ENCODE data around the gene NR6A1.

NR6A1 gene

GRCh38 chr9:124490004-124490403 is 281.1 kb downstream of the NR6A1 start:
- Mint-ChIP-seq H3K9me3 (no peaks in the 10 kb centered on the region), H3K4me1 (no peaks in the 10 kb centered on the region), H3K27ac (no peak overlapping the region), H3K36me3 (no peaks in the 10 kb centered on the region), H3K4me3 (no peak overlapping the region)
- ATAC-seq (no peak), DNase-seq (ENCODE audit: low spot score in 2 of 2) (no peak)

- H3K4me3 Mint-ChIP-seq = no peak overlapping the region
- no peaks in the 10 kb centered on the region for H3K9me3 Mint-ChIP-seq
- no peaks in the 10 kb centered on the region for H3K4me1 Mint-ChIP-seq
- no peaks in the 10 kb centered on the region for H3K36me3 Mint-ChIP-seq
- no peak for DNase-seq (ENCODE audit: low spot score in 2 of 2)
- ATAC-seq = no peak
- no peak overlapping the region for H3K27ac Mint-ChIP-seq
These were observed 281.9 kb downstream of the NR6A1 start for GRCh38 chr9:124489222-124489621.

GRCh38 chr9:124488641-124489210 is 282.4 kb downstream of the NR6A1 start:
- ATAC-seq (no peak), DNase-seq (ENCODE audit: low spot score in 2 of 2) (no peak)
- Mint-ChIP-seq H3K36me3 (no peaks in the 10 kb centered on the region), H3K4me3 (no peak overlapping the region), H3K9me3 (no peaks in the 10 kb centered on the region), H3K27ac (no peak overlapping the region), H3K4me1 (no peaks in the 10 kb centered on the region)

- no peaks in the 10 kb centered on the region for H3K36me3 Mint-ChIP-seq
- H3K4me1 Mint-ChIP-seq = no peaks in the 10 kb centered on the region
- H3K27ac Mint-ChIP-seq = no peak overlapping the region
- DNase-seq (ENCODE audit: low spot score in 2 of 2) (no peak), ATAC-seq (no peak)
- no peaks in the 10 kb centered on the region for H3K9me3 Mint-ChIP-seq
- no peak overlapping the region for H3K4me3 Mint-ChIP-seq
These were observed 283.6 kb downstream of the NR6A1 start for GRCh38 chr9:124487260-124488182.

- H3K4me1 Mint-ChIP-seq = no peaks in the 10 kb centered on the region
- H3K36me3 Mint-ChIP-seq = no peaks in the 10 kb centered on the region
- DNase-seq (ENCODE audit: low spot score in 2 of 2) = no peak
- no peaks in the 10 kb centered on the region for H3K9me3 Mint-ChIP-seq
- ATAC-seq = no peak
- H3K4me3 Mint-ChIP-seq = no peak overlapping the region
- H3K27ac Mint-ChIP-seq = no peak overlapping the region
These were observed 284.3 kb downstream of the NR6A1 start for GRCh38 chr9:124486778-124487259.

GRCh38 chr9:124485936-124486335 is 285.2 kb downstream of the NR6A1 start:
- Mint-ChIP-seq H3K9me3 (no peaks in the 10 kb centered on the region), H3K4me3 (no peak overlapping the region), H3K4me1 (no peaks in the 10 kb centered on the region), H3K27ac (no peak overlapping the region), H3K36me3 (no peaks in the 10 kb centered on the region)
- no peak for DNase-seq (ENCODE audit: low spot score in 2 of 2)
- ATAC-seq = no peak

- H3K27ac Mint-ChIP-seq = no peak overlapping the region
- DNase-seq (ENCODE audit: low spot score in 2 of 2) = no peak
- H3K4me3 Mint-ChIP-seq = no peak overlapping the region
- H3K36me3 Mint-ChIP-seq = no peaks in the 10 kb centered on the region
- no peaks in the 10 kb centered on the region for H3K9me3 Mint-ChIP-seq
- no peak for ATAC-seq
- H3K4me1 Mint-ChIP-seq = no peaks in the 10 kb centered on the region
These were observed 285.9 kb downstream of the NR6A1 start for GRCh38 chr9:124485201-124485600.

GRCh38 chr9:124483481-124483880 is 287.6 kb downstream of the NR6A1 start:
- ATAC-seq = no peak
- no peaks in the 10 kb centered on the region for H3K4me1 Mint-ChIP-seq
- no peaks in the 10 kb centered on the region for H3K36me3 Mint-ChIP-seq
- H3K27ac Mint-ChIP-seq = no peak overlapping the region
- DNase-seq (ENCODE audit: low spot score in 2 of 2) = no peak
- no peaks in the 10 kb centered on the region for H3K9me3 Mint-ChIP-seq
- H3K4me3 Mint-ChIP-seq = no peak overlapping the region

GRCh38 chr9:124482431-124483031 is 288.6 kb downstream of the NR6A1 start:
- no peaks in the 10 kb centered on the region for H3K36me3 Mint-ChIP-seq
- H3K27ac Mint-ChIP-seq = no peak overlapping the region
- ATAC-seq (no peak), DNase-seq (ENCODE audit: low spot score in 2 of 2) (no peak)
- H3K4me1 Mint-ChIP-seq = no peaks in the 10 kb centered on the region
- no peak overlapping the region for H3K4me3 Mint-ChIP-seq
- H3K9me3 Mint-ChIP-seq = no peaks in the 10 kb centered on the region

GRCh38 chr9:124481115-124481514 is 290.0 kb downstream of the NR6A1 start:
- no peak overlapping the region for H3K4me3 Mint-ChIP-seq
- no peaks in the 10 kb centered on the region for H3K9me3 Mint-ChIP-seq
- H3K27ac Mint-ChIP-seq = no peak overlapping the region
- ATAC-seq (no peak), DNase-seq (ENCODE audit: low spot score in 2 of 2) (no peak)
- H3K36me3 Mint-ChIP-seq = no peaks in the 10 kb centered on the region
- H3K4me1 Mint-ChIP-seq = no peaks in the 10 kb centered on the region

- Mint-ChIP-seq H3K4me3 (no peak overlapping the region), H3K4me1 (no peaks in the 10 kb centered on the region), H3K27ac (no peak overlapping the region), H3K9me3 (no peaks in the 10 kb centered on the region), H3K36me3 (no peaks in the 10 kb centered on the region)
- DNase-seq (ENCODE audit: low spot score in 2 of 2) (no peak), ATAC-seq (peak; percentile 37)
These were observed 290.5 kb downstream of the NR6A1 start for GRCh38 chr9:124480621-124480981.

- H3K36me3 Mint-ChIP-seq = no peaks in the 10 kb centered on the region
- H3K27ac Mint-ChIP-seq = no peak overlapping the region
- DNase-seq (ENCODE audit: low spot score in 2 of 2) = no peak
- H3K4me1 Mint-ChIP-seq = no peaks in the 10 kb centered on the region
- ATAC-seq = no peak
- no peaks in the 10 kb centered on the region for H3K9me3 Mint-ChIP-seq
- H3K4me3 Mint-ChIP-seq = no peak overlapping the region
These were observed 291.0 kb downstream of the NR6A1 start for GRCh38 chr9:124479947-124480620.

- H3K36me3 Mint-ChIP-seq = no peaks in the 10 kb centered on the region
- no peak overlapping the region for H3K4me3 Mint-ChIP-seq
- DNase-seq (ENCODE audit: low spot score in 2 of 2) (no peak), ATAC-seq (no peak)
- H3K4me1 Mint-ChIP-seq = no peaks in the 10 kb centered on the region
- H3K9me3 Mint-ChIP-seq = no peaks in the 10 kb centered on the region
- H3K27ac Mint-ChIP-seq = no peak overlapping the region
These were observed 291.7 kb downstream of the NR6A1 start for GRCh38 chr9:124479371-124479770.

- Mint-ChIP-seq H3K27ac (no peak overlapping the region), H3K9me3 (no peaks in the 10 kb centered on the region), H3K4me1 (no peaks in the 10 kb centered on the region), H3K36me3 (no peaks in the 10 kb centered on the region), H3K4me3 (no peak overlapping the region)
- ATAC-seq (no peak), DNase-seq (ENCODE audit: low spot score in 2 of 2) (no peak)
These were observed 292.8 kb downstream of the NR6A1 start for GRCh38 chr9:124478354-124478753.

GRCh38 chr9:124477648-124478285 is 293.3 kb downstream of the NR6A1 start:
- no peak for ATAC-seq
- H3K9me3 Mint-ChIP-seq = no peaks in the 10 kb centered on the region
- DNase-seq (ENCODE audit: low spot score in 2 of 2) = no peak
- H3K27ac Mint-ChIP-seq = no peak overlapping the region
- H3K4me1 Mint-ChIP-seq = no peaks in the 10 kb centered on the region
- no peaks in the 10 kb centered on the region for H3K36me3 Mint-ChIP-seq
- H3K4me3 Mint-ChIP-seq = no peak overlapping the region

Measured in stimulated activated effector memory CD8-positive, alpha-beta T cell treated with anti-CD3 and anti-CD28 coated beads, Interleukin-12 subunit alpha, Interleukin-12 subunit beta, amount 100 ng/mL, for 72 hours (primary cell).